Endothelial cell of umbilical vein (primary cell): ENCODE measurements around the gene DAB2. TPM values are rescaled to one million over a fixed set of nuclear protein-coding genes. Genes with fewer than 3 reads are reported as not detected.

Source experiments
- BruUV-seq: library from RNA; stranded (reverse); fragments of 400-500 nt; replicated peaks from 2 replicates; lab custom pipeline; 2021; lab: Mats Ljungman, UMichigan
- CTCF ChIA-PET: fragments of 300-600, 350-600 bp; sonication (Branson Sonifier 250); formaldehyde crosslinking; loops from one replicate; lab custom pipeline; 2021; ENCODE audit warnings: antibody characterized with exemption, inconsistent platforms; lab: Charles Lee
- POLR2A ChIA-PET: fragments of 300-600, 350-600 bp; sonication (Branson Sonifier 250); formaldehyde crosslinking; loops from one replicate; lab custom pipeline; 2021; ENCODE audit warnings: antibody characterized with exemption, inconsistent platforms; lab: Charles Lee
- DNase-seq: peaks from one replicate; pipeline ENCODE4 v3.0.0-alpha.2; 2011; ENCODE audit warnings: low read depth, low spot score
- FAIRE-seq: peaks from 2 replicates; lab custom pipeline; 2011; peaks lifted over from hg19 to GRCh38; lab: Jason Lieb, UNC
- H2AFZ ChIP-seq: 2 replicates; pipeline ENCODE4 v1.6.0; 2012; ENCODE audit warnings: low read depth, low read length, control low read depth, inconsistent platforms
- H3K27ac ChIP-seq: 2 replicates; pipeline ENCODE4 v1.5.1; 2011; ENCODE audit warnings: low read depth, mild to moderate bottlenecking, control low read depth, low read length, moderate library complexity; ENCODE audit not compliant: insufficient read depth
- H3K27me3 ChIP-seq, 2 experiments: 2 replicates each; pipeline versions ENCODE4 v1.6.0 to v1.6.1; 2011; ENCODE audit warnings: low read length in 2 of 2, mixed read lengths in 1 of 2; ENCODE audit not compliant: control insufficient read depth in 2 of 2, insufficient read depth in 2 of 2
- H3K36me3 ChIP-seq, 2 experiments: 2 replicates in 1 of 2; 3 replicates in 1 of 2; pipeline ENCODE4 v1.5.1; 2011; ENCODE audit warnings: low read length in 2 of 2, mild to moderate bottlenecking in 1 of 2, moderate library complexity in 1 of 2; ENCODE audit not compliant: control insufficient read depth in 2 of 2, insufficient read depth in 2 of 2; ENCODE audit errors: extremely low read depth in 1 of 2
- H3K4me1 ChIP-seq: 3 replicates; pipeline ENCODE4 v1.5.1; 2011; ENCODE audit warnings: mild to moderate bottlenecking, low read length; ENCODE audit not compliant: control insufficient read depth, insufficient read depth; ENCODE audit errors: extremely low read depth
- H3K4me2 ChIP-seq: 2 replicates; pipeline ENCODE4 v1.6.1; 2011; ENCODE audit warnings: low read length, control low read depth, mixed read lengths; ENCODE audit not compliant: insufficient read depth
- H3K4me3 ChIP-seq, 3 experiments: fragments of 200-600 bp in 1 of 3; sonication (generic), shearing (Covaris generic) in 1 of 3; replicated peaks in 1 of 3; 2 replicates each; pipeline ENCODE4 v1.5.1; 2011 to 2016; ENCODE audit warnings: control low read depth in 3 of 3, low read length in 3 of 3, mild to moderate bottlenecking in 2 of 3, inconsistent platforms in 1 of 3, low read depth in 1 of 3, moderate library complexity in 1 of 3; ENCODE audit not compliant: insufficient read depth in 1 of 3
- H3K79me2 ChIP-seq: 2 replicates; pipeline ENCODE4 v1.6.0; 2012; ENCODE audit warnings: low read length, inconsistent platforms; ENCODE audit not compliant: control insufficient read depth, insufficient read depth
- H3K9ac ChIP-seq: replicated peaks from 2 replicates; pipeline ENCODE3; 2011; ENCODE audit warnings: low read length, control low read depth; ENCODE audit not compliant: insufficient read depth; ENCODE audit errors: extremely low read depth
- H3K9me1 ChIP-seq: replicated peaks from 3 replicates; pipeline ENCODE4 v1.6.0; 2011; ENCODE audit warnings: mild to moderate bottlenecking, low read length; ENCODE audit not compliant: control insufficient read depth, insufficient read depth; ENCODE audit errors: extremely low read depth
- H3K9me3 ChIP-seq: replicated peaks from 2 replicates; pipeline ENCODE4 v1.5.1; 2012; ENCODE audit warnings: low read length, inconsistent platforms; ENCODE audit not compliant: control insufficient read depth, insufficient read depth
- H4K20me1 ChIP-seq: replicated peaks from 2 replicates; pipeline ENCODE3; 2011; ENCODE audit warnings: mild to moderate bottlenecking, low read length; ENCODE audit not compliant: control insufficient read depth, insufficient read depth; ENCODE audit errors: extremely low read depth
- CTCF ChIP-seq, 2 donors: IDR thresholded peaks; 1 replicate in 1 of 2; 2 replicates in 1 of 2; pipeline ENCODE4 v1.5.1; 2011; ENCODE audit warnings: low read length in 2 of 2, mild to moderate bottlenecking in 2 of 2, moderate library complexity in 2 of 2, control low read depth in 1 of 2, inconsistent platforms in 1 of 2, low read depth in 1 of 2; ENCODE audit not compliant: insufficient read depth in 1 of 2; ENCODE audit errors: extremely low read depth in 1 of 2
- EZH2 ChIP-seq: IDR thresholded peaks from 2 replicates; pipeline ENCODE4 v1.6.1; 2012; ENCODE audit warnings: borderline replicate concordance, low read depth, mild to moderate bottlenecking, moderate library complexity, low read length, inconsistent platforms; ENCODE audit not compliant: severe bottlenecking
- FOS ChIP-seq: IDR thresholded peaks from 2 replicates; pipeline ENCODE4 v1.6.1; 2011; ENCODE audit warnings: mild to moderate bottlenecking, low read length, moderate library complexity, borderline replicate concordance; ENCODE audit not compliant: insufficient read depth
- GATA2 ChIP-seq: IDR thresholded peaks from 2 replicates; pipeline ENCODE4 v1.7.0; 2011; ENCODE audit warnings: low read depth, mild to moderate bottlenecking, moderate library complexity, mixed read lengths, low read length; ENCODE audit not compliant: insufficient read length, insufficient read depth
- JUN ChIP-seq: IDR thresholded peaks from 2 replicates; pipeline ENCODE4 v1.6.1; 2011; ENCODE audit warnings: borderline replicate concordance, low read depth; ENCODE audit not compliant: insufficient read length, insufficient read depth
- MAX ChIP-seq: IDR thresholded peaks from 2 replicates; pipeline ENCODE4 v1.6.1; 2011; ENCODE audit not compliant: insufficient read depth, insufficient read length
- MYC ChIP-seq: IDR thresholded peaks from one replicate; pipeline ENCODE4 v1.6.1; 2011; ENCODE audit warnings: mild to moderate bottlenecking, low read depth, low read length
- POLR2A ChIP-seq: IDR thresholded peaks from 2 replicates; pipeline ENCODE4 v1.6.1; 2012; ENCODE audit warnings: low read depth, mild to moderate bottlenecking, control low read depth, low read length
- POLR2AphosphoS5 ChIP-seq: IDR thresholded peaks from 2 replicates; pipeline ENCODE4 v1.6.1; 2012; ENCODE audit warnings: low read depth, mild to moderate bottlenecking, control low read depth, low read length, moderate library complexity; ENCODE audit not compliant: insufficient read depth
- dilution Hi-C: fragments of 300-500 bp; cut with MboI; formaldehyde crosslinking; loops from one replicate; pipeline ENCODE4 v1.15.0; 2019; ENCODE audit warnings: low sequenced_read_pairs; ENCODE audit not compliant: extremely low pct_ligation_motif_present
- intact Hi-C: fragments of 100-400 bp; cut with micrococcal nuclease; formaldehyde crosslinking; loops from one replicate; pipeline ENCODE4 v1.10.0; 2022
- polyA plus RNA-seq, 4 experiments: library from polyadenylated mRNA; depleted of rRNA in 3 of 4; stranded (reverse) in 3 of 4; unstranded in 1 of 4; fragments of >200 nt; gene quantifications; 2 replicates each; pipeline versions ENCODE4 v1.2.1 to v1.2.3, GENCODE V29; 2011 to 2012; ENCODE audit warnings: missing spikeins in 1 of 4
- total RNA-seq: library from RNA; stranded (reverse); gene quantifications from 2 replicates; pipeline ENCODE4 v1.2.3, GENCODE V29; 2021

The DAB2 gene
- total and polyA plus RNA-seq, 2 donors (not counting 3 experiments of a cell fraction or from before 2014, with no cell fraction given), result 168 to 283 TPM

- no peak for DNase-seq
- Histone ChIP-seq H3K9ac (no peak overlapping the region), H3K9me3 (no peaks in the 10 kb centered on the region), H2AFZ (no peak overlapping the region), H3K9me1 (no peaks in the 10 kb centered on the region), H3K4me3 (no peak overlapping the region), H3K79me2 (no peaks in the 10 kb centered on the region), H3K27me3 (no peaks in the 10 kb centered on the region), H3K36me3 (peaks cover 29 to 43% of the 10 kb centered on the region in 2 experiments), H4K20me1 (no peaks in the 10 kb centered on the region), H3K4me2 (no peak overlapping the region), H3K27ac (no peak overlapping the region), H3K4me1 (no peaks in the 10 kb centered on the region)
- BruUV-seq, result no TSS peak
- no peak for FAIRE-seq
- intact Hi-C loops, result no loop called here
- TF ChIP-seq EZH2 (no peak), JUN (no peak), MAX (no peak), GATA2 (no peak), POLR2A (no peak), FOS (no peak), MYC (no peak), POLR2AphosphoS5 (no peak), CTCF (IDR thresholded peaks at IDR 0.05; ENCODE audit: extremely low read depth in 1 of 2, insufficient read depth in 1 of 2, low read depth in 1 of 2, low read length in 2 of 2) (no peak)
- POLR2A ChIA-PET, result interaction anchor here (0.5 kb wide), 1 partner anchor 674 kb away, joined by 3 read pairs; no protein-coding TSS in a partner anchor
- CTCF ChIA-PET, result interaction anchor here (2.4 to 3.8 kb wide), 3 partner anchors 153 to 177 kb away, joined by 9 to 25 read pairs (median 14); no protein-coding TSS in a partner anchor
- dilution Hi-C loops, result no loop called here
Observed at GRCh38 chr5:39370555-39371366, 54.0 kb downstream of the DAB2 start.
